ENCODE results near the gene ZBTB33.

ZBTB33 gene

GRCh38 chrX:120250522-120251271 is at the start of gene ZBTB33:
Gene ZBTB33 (plus strand): TSS chrX:120250812. CDS start chrX:120253416, 2,604 bp downstream.
- TF ChIP-seq CTCF (IDR thresholded peaks at IDR 0.05; ENCODE audit: low read depth, low read length) = peak; percentile 49
- DNase-seq (ENCODE audit: low read depth in 2 of 2) = peak; percentile 95 to 96
- H3K4me3 ChIP-seq (replicated peaks in 1 of 2; ENCODE audit: low read depth in 2 of 2, low read length in 2 of 2) = peak within 1 kb of the TSS; percentile 64 to 71

GRCh38 chrX:120200851-120201250 is 49.8 kb upstream of the ZBTB33 start:
- H3K4me3 ChIP-seq (replicated peaks in 1 of 2; ENCODE audit: low read depth in 2 of 2, low read length in 2 of 2) = no peak overlapping the region
- TF ChIP-seq CTCF (IDR thresholded peaks at IDR 0.05; ENCODE audit: low read depth, low read length) = no peak
- no peak for DNase-seq (ENCODE audit: low read depth in 2 of 2)

GRCh38 chrX:120205816-120206753 is 44.5 kb upstream of the ZBTB33 start:
- H3K4me3 ChIP-seq (replicated peaks in 1 of 2; ENCODE audit: low read depth in 2 of 2, low read length in 2 of 2) = no peak overlapping the region
- no peak for TF ChIP-seq CTCF (IDR thresholded peaks at IDR 0.05; ENCODE audit: low read depth, low read length)
- no peak for DNase-seq (ENCODE audit: low read depth in 2 of 2)

GRCh38 chrX:120207009-120207605 is 43.5 kb upstream of the ZBTB33 start:
- no peak for TF ChIP-seq CTCF (IDR thresholded peaks at IDR 0.05; ENCODE audit: low read depth, low read length)
- H3K4me3 ChIP-seq (replicated peaks in 1 of 2; ENCODE audit: low read depth in 2 of 2, low read length in 2 of 2) = no peak overlapping the region
- DNase-seq (ENCODE audit: low read depth in 2 of 2) = no peak

GRCh38 chrX:120213438-120214265 is 37.0 kb upstream of the ZBTB33 start:
- DNase-seq (ENCODE audit: low read depth in 2 of 2) = peak; percentile 66 to 67
- TF ChIP-seq CTCF (IDR thresholded peaks at IDR 0.05; ENCODE audit: low read depth, low read length) = peak; percentile 77
- no peak overlapping the region for H3K4me3 ChIP-seq (replicated peaks in 1 of 2; ENCODE audit: low read depth in 2 of 2, low read length in 2 of 2)

GRCh38 chrX:120223374-120223773 is 27.2 kb upstream of the ZBTB33 start:
- DNase-seq (ENCODE audit: low read depth in 2 of 2) = no peak
- TF ChIP-seq CTCF (IDR thresholded peaks at IDR 0.05; ENCODE audit: low read depth, low read length) = no peak
- H3K4me3 ChIP-seq (replicated peaks in 1 of 2; ENCODE audit: low read depth in 2 of 2, low read length in 2 of 2) = no peak overlapping the region
